H9 (cell line): ENCODE data around the gene TLN1. TPM values are rescaled to one million over a fixed set of nuclear protein-coding genes. Genes with fewer than 3 reads are reported as not detected.

Experiments used
- DNase-seq: peaks from one replicate; pipeline ENCODE4 v3.0.0-alpha.2; 2017
- H2AFZ ChIP-seq: one replicate; pipeline ENCODE4 v1.6.1; 2013; ENCODE audit warnings: mild to moderate bottlenecking, low read length, control low read depth, moderate library complexity
- H2AK5ac ChIP-seq: 2 replicates; pipeline ENCODE4 v1.6.1; 2013; ENCODE audit warnings: low read length, control low read depth, mixed read lengths; ENCODE audit not compliant: insufficient read length
- H2BK120ac ChIP-seq: one replicate; pipeline ENCODE4 v1.6.1; 2013; ENCODE audit warnings: low read depth, mild to moderate bottlenecking, low read length, control low read depth, inconsistent platforms; ENCODE audit not compliant: poor library complexity, severe bottlenecking
- H2BK12ac ChIP-seq: 2 replicates; pipeline ENCODE4 v1.6.1; 2013; ENCODE audit warnings: low read length, control low read depth, mixed read lengths, low read depth; ENCODE audit not compliant: insufficient read length
- H2BK15ac ChIP-seq: 2 replicates; pipeline ENCODE4 v1.6.1; 2013; ENCODE audit warnings: low read depth, low read length, control low read depth
- H2BK20ac ChIP-seq: one replicate; pipeline ENCODE4 v1.6.1; 2013; ENCODE audit warnings: low read depth, mild to moderate bottlenecking, low read length, control low read depth, inconsistent platforms; ENCODE audit not compliant: poor library complexity, severe bottlenecking
- H2BK5ac ChIP-seq: 2 replicates; pipeline ENCODE4 v1.6.1; 2013; ENCODE audit warnings: low read length, control low read depth, mixed read lengths; ENCODE audit not compliant: insufficient read length
- H3K14ac ChIP-seq: 2 replicates; pipeline ENCODE4 v1.6.1; 2013; ENCODE audit warnings: low read length, control low read depth; ENCODE audit not compliant: insufficient read depth
- H3K18ac ChIP-seq: 2 replicates; pipeline ENCODE4 v1.6.1; 2013; ENCODE audit warnings: low read depth, mild to moderate bottlenecking, mixed read lengths, low read length, control low read depth; ENCODE audit not compliant: insufficient read length
- H3K23ac ChIP-seq: 2 replicates; pipeline ENCODE4 v1.6.1; 2013; ENCODE audit warnings: low read length, control low read depth, mixed read lengths, low read depth; ENCODE audit not compliant: insufficient read length
- H3K23me2 ChIP-seq: 2 replicates; pipeline ENCODE4 v1.6.1; 2013; ENCODE audit warnings: low read depth, mild to moderate bottlenecking, mixed read lengths, low read length, control low read depth; ENCODE audit not compliant: insufficient read length, poor library complexity, severe bottlenecking
- H3K27ac ChIP-seq: 2 replicates; pipeline ENCODE4 v1.5.1; 2013; ENCODE audit warnings: low read length, control low read depth, mixed read lengths, low read depth; ENCODE audit not compliant: insufficient read length
- H3K27me3 ChIP-seq: 2 replicates; pipeline ENCODE4 v1.6.1; 2013; ENCODE audit warnings: low read length, control low read depth, inconsistent platforms; ENCODE audit not compliant: insufficient read depth
- H3K4ac ChIP-seq: 2 replicates; pipeline ENCODE4 v1.6.1; 2013; ENCODE audit warnings: low read depth, mild to moderate bottlenecking, control low read depth, inconsistent platforms, low read length, moderate library complexity
- H3K4me1 ChIP-seq: 2 replicates; pipeline ENCODE4 v1.6.1; 2013; ENCODE audit warnings: low read length, control low read depth, inconsistent platforms; ENCODE audit not compliant: insufficient read depth
- H3K4me2 ChIP-seq: 2 replicates; pipeline ENCODE4 v1.6.1; 2013; ENCODE audit warnings: low read length, control low read depth, mixed read lengths; ENCODE audit not compliant: insufficient read length, insufficient read depth
- H3K56ac ChIP-seq: 2 replicates; pipeline ENCODE4 v1.6.1; 2013; ENCODE audit warnings: low read depth, mild to moderate bottlenecking, mixed read lengths, low read length, control low read depth; ENCODE audit not compliant: insufficient read length
- H3K79me1 ChIP-seq: 2 replicates; pipeline ENCODE4 v1.6.1; 2013; ENCODE audit warnings: low read depth, mild to moderate bottlenecking, moderate library complexity, low read length, control low read depth, inconsistent platforms; ENCODE audit not compliant: insufficient read depth, poor library complexity, severe bottlenecking
- H3K79me2 ChIP-seq: 2 replicates; pipeline ENCODE4 v1.6.1; 2013; ENCODE audit warnings: low read length, control low read depth, inconsistent platforms; ENCODE audit not compliant: insufficient read depth
- H3K9ac ChIP-seq: 2 replicates; pipeline ENCODE4 v1.6.1; 2013; ENCODE audit warnings: low read length, control low read depth, mixed read lengths; ENCODE audit not compliant: insufficient read length; ENCODE audit errors: extremely low read depth
- H3K9me3 ChIP-seq: one replicate; pipeline ENCODE4 v1.6.1; 2013; ENCODE audit warnings: low read depth, low read length, inconsistent platforms; ENCODE audit not compliant: control insufficient read depth
- H3T11ph ChIP-seq: one replicate; pipeline ENCODE4 v1.6.1; 2013; ENCODE audit warnings: mild to moderate bottlenecking, low read length, control low read depth, inconsistent platforms
- H4K20me1 ChIP-seq: one replicate; pipeline ENCODE4 v1.6.1; 2013; ENCODE audit not compliant: control insufficient read depth, insufficient read length, insufficient read depth
- H4K5ac ChIP-seq: 2 replicates; pipeline ENCODE4 v1.6.1; 2013; ENCODE audit warnings: low read depth, mild to moderate bottlenecking, mixed read lengths, low read length, control low read depth; ENCODE audit not compliant: insufficient read length
- H4K8ac ChIP-seq: replicated peaks from 2 replicates; pipeline ENCODE4 v1.6.1; 2013; ENCODE audit warnings: low read length, control low read depth, mixed read lengths, low read depth; ENCODE audit not compliant: insufficient read length
- H4K91ac ChIP-seq: 2 replicates; pipeline ENCODE4 v1.6.1; 2013; ENCODE audit warnings: low read depth, mild to moderate bottlenecking, moderate library complexity, mixed read lengths, low read length, control low read depth; ENCODE audit not compliant: insufficient read length
- H3K27ac Mint-ChIP-seq, 3 experiments: 2 replicates in 2 of 3; 3 replicates in 1 of 3; pipeline ENCODE4 v1.8.0; 2020 to 2021; ENCODE audit warnings: mixed read lengths in 3 of 3, mild to moderate bottlenecking in 1 of 3, moderate library complexity in 1 of 3
- H3K27me3 Mint-ChIP-seq: 2 replicates; pipeline ENCODE4 v1.8.0; 2021; ENCODE audit warnings: low read depth, mild to moderate bottlenecking, moderate library complexity, mixed read lengths
- H3K36me3 Mint-ChIP-seq, 3 experiments: 2 replicates in 2 of 3; 3 replicates in 1 of 3; pipeline ENCODE4 v1.8.0; 2020 to 2021; ENCODE audit warnings: low read depth in 3 of 3, mixed read lengths in 3 of 3; ENCODE audit not compliant: insufficient read depth in 1 of 3
- H3K4me1 Mint-ChIP-seq, 2 experiments: 2 replicates each; pipeline ENCODE4 v1.8.0; 2020; ENCODE audit warnings: mixed read lengths in 2 of 2
- H3K4me3 Mint-ChIP-seq, 2 experiments: 2 replicates in 1 of 2; 3 replicates in 1 of 2; pipeline ENCODE4 v1.8.0; 2020 to 2021; ENCODE audit warnings: mild to moderate bottlenecking in 2 of 2, mixed read lengths in 2 of 2, moderate library complexity in 1 of 2
- H3K9me3 Mint-ChIP-seq, 2 experiments: 2 replicates in 1 of 2; 3 replicates in 1 of 2; pipeline ENCODE4 v1.8.0; 2020; ENCODE audit warnings: mild to moderate bottlenecking in 2 of 2, mixed read lengths in 2 of 2, moderate library complexity in 1 of 2
- CTCF ChIP-seq: fragments of 200-600 bp; sonication (generic); conservative IDR thresholded peaks from 3 replicates; pipeline ENCODE4 v1.8.0; 2021; ENCODE audit warnings: antibody characterized with exemption, mild to moderate bottlenecking
- WGBS: extraction: QIAGEN DNeasy Blood & Tissue Kit; methylation state at CpG from one replicate; pipeline ENCODE4 v1.1.7; 2013; ENCODE audit warnings: missing lambda C conversion rate, low lambda C conversion rate, mixed read lengths; ENCODE audit not compliant: insufficient read length; ENCODE audit errors: extremely low coverage; 5-methylcytosine and 5-hydroxymethylcytosine counted together
- total RNA-seq: library from RNA; stranded (reverse); gene quantifications from 2 replicates; pipeline ENCODE4 v1.2.1, GENCODE V29; 2021

TLN1 gene
- total RNA-seq, 1 experiment from 2014 or later = 102 TPM

GRCh38 chr9:35713578-35713977, 18.4 kb downstream of the TLN1 start:
- H3K27me3 ChIP-seq = no peaks in the 10 kb centered on the region
- H2BK12ac ChIP-seq = no peak overlapping the region
- no peak overlapping the region for H3K27ac Mint-ChIP-seq
- no peak overlapping the region for H4K91ac ChIP-seq
- H3K79me1 ChIP-seq = no peaks in the 10 kb centered on the region
- H2BK120ac ChIP-seq = no peak overlapping the region
- no peak overlapping the region for H2BK15ac ChIP-seq
- no peaks in the 10 kb centered on the region for H3K9me3 Mint-ChIP-seq
- no peak overlapping the region for H4K5ac ChIP-seq
- H3K27me3 Mint-ChIP-seq = no peaks in the 10 kb centered on the region; the same call in 1 of the 2 replicates
- no peaks in the 10 kb centered on the region for H3K23me2 ChIP-seq
- TF ChIP-seq CTCF = no peak
- H3K4me1 Mint-ChIP-seq = peaks cover 0 to 9% of the 10 kb centered on the region in 2 experiments; a peak in 2 of 4 replicates
- no peak for DNase-seq
- no peak overlapping the region for H3K4ac ChIP-seq
- H3K27ac ChIP-seq = no peak overlapping the region
- H3K18ac ChIP-seq = no peak overlapping the region
- H3K36me3 Mint-ChIP-seq = peaks cover 54 to 93% (median 83%) of the 10 kb centered on the region in 3 experiments
- H2BK20ac ChIP-seq = no peak overlapping the region
- H3K56ac ChIP-seq = no peak overlapping the region
- no peak overlapping the region for H3T11ph ChIP-seq
- no peak overlapping the region for H2AK5ac ChIP-seq
- H2AFZ ChIP-seq = no peak overlapping the region
- no peaks in the 10 kb centered on the region for H3K4me1 ChIP-seq
- H3K9me3 ChIP-seq = no peaks in the 10 kb centered on the region
- H3K79me2 ChIP-seq = no peaks in the 10 kb centered on the region
- H3K9ac ChIP-seq = no peak overlapping the region
- H4K8ac ChIP-seq = no peak overlapping the region
- H2BK5ac ChIP-seq = no peak overlapping the region
- no peaks in the 10 kb centered on the region for H4K20me1 ChIP-seq
- WGBS = no CpG with 5 or more reads among the region's 3 CpGs
- no peak overlapping the region for H3K23ac ChIP-seq
- no peak overlapping the region for H3K4me3 Mint-ChIP-seq
- no peak overlapping the region for H3K14ac ChIP-seq
- H3K4me2 ChIP-seq = no peak overlapping the region
